GM18951 (cell line): ENCODE measurements around the gene IRF5.

Source experiments
- POLR2A ChIP-seq: IDR thresholded peaks from 4 replicates; pipeline ENCODE4 v1.6.1; 2011; ENCODE audit warnings: mild to moderate bottlenecking; ENCODE audit not compliant: insufficient read length, insufficient read depth; ENCODE audit errors: extremely low read depth
- in situ Hi-C: fragments of 300-500 bp; cut with MboI; formaldehyde crosslinking; loops from one replicate; pipeline ENCODE4 v1.12.0; 2022; ENCODE audit warnings: low sequenced_read_pairs, mixed read lengths, inconsistent platforms; ENCODE audit not compliant: unreplicated experiment

IRF5 gene

GRCh38 chr7:128944487-128945236, 6.9 kb downstream of the IRF5 start:
- no peak for TF ChIP-seq POLR2A
- in situ Hi-C loops: no loop called here

DNA sequence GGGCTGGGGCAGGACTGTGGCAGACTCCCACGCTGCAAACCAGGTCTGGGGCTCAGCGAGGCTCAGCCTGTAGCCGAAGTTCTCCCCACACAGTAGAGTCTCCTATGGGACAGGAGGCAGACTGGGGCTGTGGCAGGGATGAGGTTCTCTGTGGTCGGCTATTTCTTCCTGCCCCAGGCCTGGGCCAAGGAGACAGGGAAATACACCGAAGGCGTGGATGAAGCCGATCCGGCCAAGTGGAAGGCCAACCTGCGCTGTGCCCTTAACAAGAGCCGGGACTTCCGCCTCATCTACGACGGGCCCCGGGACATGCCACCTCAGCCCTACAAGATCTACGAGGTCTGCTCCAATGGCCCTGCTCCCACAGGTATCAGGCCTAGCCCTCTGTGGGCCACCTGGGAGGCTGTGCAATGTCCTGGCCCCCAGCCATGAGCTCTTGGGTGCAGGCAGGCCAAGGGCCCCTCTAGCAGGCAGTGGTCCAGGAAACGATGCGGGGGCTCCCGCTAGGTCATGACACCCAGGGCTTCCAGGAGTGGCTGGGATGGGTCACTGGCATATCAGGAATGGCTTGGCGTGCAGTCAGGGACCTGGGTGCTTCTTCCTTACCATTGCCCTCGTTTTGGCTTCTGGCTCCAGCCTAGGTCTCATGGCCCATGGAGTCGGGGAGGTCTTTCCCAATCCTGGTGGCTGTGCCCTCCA, 8.1 kb downstream of the IRF5 start:
- in situ Hi-C loops: no loop called here

DNA sequence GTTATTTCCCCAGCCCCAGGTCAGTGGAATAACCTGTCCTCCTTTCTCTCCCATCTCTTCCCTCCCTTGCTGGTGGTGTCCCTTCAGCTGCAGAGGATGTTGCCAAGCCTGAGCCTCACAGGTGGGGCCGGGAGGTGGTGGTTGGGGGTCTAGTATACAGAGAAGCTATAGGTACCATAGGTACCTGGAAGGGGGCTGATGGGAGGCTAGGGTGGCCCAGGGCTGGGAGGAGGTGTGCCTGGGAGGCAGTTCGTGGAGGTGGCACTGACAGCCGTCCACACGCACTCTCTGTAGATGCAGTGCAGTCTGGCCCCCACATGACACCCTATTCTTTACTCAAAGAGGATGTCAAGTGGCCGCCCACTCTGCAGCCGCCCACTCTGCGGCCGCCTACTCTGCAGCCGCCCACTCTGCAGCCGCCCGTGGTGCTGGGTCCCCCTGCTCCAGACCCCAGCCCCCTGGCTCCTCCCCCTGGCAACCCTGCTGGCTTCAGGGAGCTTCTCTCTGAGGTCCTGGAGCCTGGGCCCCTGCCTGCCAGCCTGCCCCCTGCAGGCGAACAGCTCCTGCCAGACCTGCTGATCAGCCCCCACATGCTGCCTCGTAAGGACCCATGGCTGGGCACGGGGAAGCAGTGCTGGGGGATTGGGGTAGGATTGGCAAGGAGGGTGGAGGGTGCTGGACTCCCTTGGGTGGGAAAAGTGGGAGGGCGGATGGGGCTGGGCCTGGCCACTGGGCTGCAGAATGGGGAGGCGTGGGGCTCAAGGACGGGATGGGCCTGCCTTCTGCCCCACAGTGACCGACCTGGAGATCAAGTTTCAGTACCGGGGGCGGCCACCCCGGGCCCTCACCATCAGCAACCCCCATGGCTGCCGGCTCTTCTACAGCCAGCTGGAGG, 9.5 kb downstream of the IRF5 start:
- TF ChIP-seq POLR2A: peak; percentile 2
- in situ Hi-C loops: no loop called here

More for the DNA sequence above, 8.1 kb downstream of the IRF5 start:
- no peak for TF ChIP-seq POLR2A

- TF ChIP-seq POLR2A: no peak
- in situ Hi-C loops: no loop called here
Observed at GRCh38 chr7:128947854-128948253, 10.1 kb downstream of the IRF5 start.

- TF ChIP-seq POLR2A: no peak
- in situ Hi-C loops: no loop called here
Observed at GRCh38 chr7:128948312-128948973, 10.7 kb downstream of the IRF5 start.

DNA sequence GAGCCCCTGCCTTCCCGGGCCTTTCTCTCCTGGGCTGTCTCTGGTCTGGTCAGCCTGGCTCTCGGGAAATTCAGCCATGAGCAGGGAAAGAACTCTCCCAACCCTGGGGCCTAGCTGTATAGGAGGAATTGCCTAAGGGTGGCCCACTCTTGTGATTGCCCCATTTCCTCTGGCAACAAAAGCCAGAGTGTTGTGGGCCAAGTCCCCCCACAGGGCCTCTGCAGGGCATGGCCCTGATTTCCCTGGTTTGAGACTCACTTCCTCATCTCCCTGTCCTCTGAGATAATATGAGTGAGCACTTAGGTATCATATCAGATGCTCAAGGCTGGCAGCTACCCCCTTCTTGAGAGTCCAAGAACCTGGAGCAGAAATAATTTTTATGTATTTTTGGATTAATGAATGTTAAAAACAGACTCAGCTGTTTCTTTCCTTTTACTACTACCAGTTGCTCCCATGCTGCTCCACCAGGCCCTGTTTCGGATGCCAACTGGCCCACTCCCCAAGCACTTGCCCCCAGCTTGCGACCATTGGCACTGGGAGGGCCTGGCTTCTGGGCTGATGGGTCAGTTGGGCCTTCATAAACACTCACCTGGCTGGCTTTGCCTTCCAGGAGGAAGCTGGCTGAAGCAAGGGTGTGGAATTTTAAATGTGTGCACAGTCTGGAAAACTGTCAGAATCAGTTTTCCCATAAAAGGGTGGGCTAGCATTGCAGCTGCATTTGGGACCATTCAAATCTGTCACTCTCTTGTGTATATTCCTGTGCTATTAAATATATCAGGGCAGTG, 11.4 kb downstream of the IRF5 start:
- in situ Hi-C loops: no loop called here
- no peak for TF ChIP-seq POLR2A

- in situ Hi-C loops: no loop called here
- no peak for TF ChIP-seq POLR2A
Observed at GRCh38 chr7:128951296-128951695, 13.6 kb downstream of the IRF5 start.

- in situ Hi-C loops: no loop called here
- no peak for TF ChIP-seq POLR2A
Observed at GRCh38 chr7:128954150-128954549, 16.4 kb downstream of the IRF5 start.

GRCh38 chr7:128954830-128955802, 17.4 kb downstream of the IRF5 start:
- no peak for TF ChIP-seq POLR2A
- in situ Hi-C loops: no loop called here

GRCh38 chr7:128955981-128956380, 18.3 kb downstream of the IRF5 start:
- in situ Hi-C loops: no loop called here

DNA sequence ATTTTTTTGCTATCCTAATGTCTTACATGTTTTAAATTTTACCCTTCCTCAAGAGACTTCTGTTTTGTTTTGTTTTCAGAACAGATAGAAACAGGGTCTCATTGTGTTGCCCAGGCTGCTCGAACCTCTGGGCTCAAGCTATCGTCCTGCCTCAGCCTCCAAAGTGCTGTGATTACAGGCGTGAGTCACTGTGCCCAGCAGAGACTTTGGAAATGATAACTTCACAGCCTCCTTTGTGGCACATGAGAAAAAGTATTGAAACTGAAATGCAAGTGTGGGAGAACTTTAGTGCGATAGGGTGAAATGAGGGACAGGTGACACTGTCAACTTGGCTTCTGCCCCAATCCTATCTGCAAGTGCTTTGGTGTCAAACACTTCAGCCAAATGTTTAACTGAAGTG, 21.6 kb downstream of the IRF5 start:
- in situ Hi-C loops: no loop called here
- TF ChIP-seq POLR2A: no peak

More at GRCh38 chr7:128955981-128956380, 18.3 kb downstream of the IRF5 start:
- TF ChIP-seq POLR2A: no peak
